Caki2 (cell line): ENCODE measurements around the gene NDUFB5. TPM values are rescaled to one million over a fixed set of nuclear protein-coding genes. Genes with fewer than 3 reads are reported as not detected.
A peak's percentile ranks its signal among the peaks of the same experiment; 100 is the strongest.

Source experiments
- DNase-seq: peaks from one replicate; pipeline ENCODE4 v3.0.0-alpha.2; 2015; ENCODE audit warnings: low read depth
- in situ Hi-C: cut with HindIII; loops from 2 replicates; pipeline ENCODE4 v1.10.0; 2016; ENCODE audit warnings: low sequenced_read_pairs, low pct_unique_long_range_greater_than_20kb, mixed read lengths
- total RNA-seq: library from RNA; depleted of rRNA; stranded (reverse); fragments of >200 nt; shearing (Covaris generic); gene quantifications from 2 replicates; pipeline ENCODE4 v1.2.3, GENCODE V29; 2014; ENCODE audit warnings: low replicate concordance; rRNA removed

The NDUFB5 gene
- total RNA-seq, 1 experiment from 2014 or later = 271 TPM

GRCh38 chr3:179668429-179668828, 63.8 kb downstream of the NDUFB5 start:
- in situ Hi-C loops = no loop called here
- DNase-seq = no peak

GRCh38 chr3:179670311-179670710, 65.7 kb downstream of the NDUFB5 start:
- in situ Hi-C loops = no loop called here
- no peak for DNase-seq

- in situ Hi-C loops = no loop called here
- no peak for DNase-seq
Measured at GRCh38 chr3:179671309-179671708, 66.7 kb downstream of the NDUFB5 start.

GRCh38 chr3:179671747-179672242, 67.2 kb downstream of the NDUFB5 start:
- no peak for DNase-seq
- in situ Hi-C loops = no loop called here

GRCh38 chr3:179672918-179673317, 68.3 kb downstream of the NDUFB5 start:
- in situ Hi-C loops = no loop called here
- DNase-seq = no peak

- in situ Hi-C loops = no loop called here
- no peak for DNase-seq
Measured at GRCh38 chr3:179673523-179673922, 68.9 kb downstream of the NDUFB5 start.

GRCh38 chr3:179676081-179676480, 71.5 kb downstream of the NDUFB5 start:
- in situ Hi-C loops = no loop called here
- peak; percentile 59 for DNase-seq

Other genes with a start within 250 kb of the NDUFB5 start
- gene GNB4, start 153.3 kb upstream of the NDUFB5 start, total RNA-seq = 42.6 and 50.1 TPM in 2 replicates
- 184 and 205 TPM in 2 replicates for gene ACTL6A, start 41.9 kb upstream of the NDUFB5 start, total RNA-seq
- 83.8 and 91.6 TPM in 2 replicates for gene MRPL47, start 156 bp upstream of the NDUFB5 start, total RNA-seq
- 16.7 and 18.5 TPM in 2 replicates for gene USP13, start 48.2 kb downstream of the NDUFB5 start, total RNA-seq